Glutamatergic neuron (in vitro differentiated cells): ENCODE measurements around the gene MPP3. TPM values are rescaled to one million over a fixed set of nuclear protein-coding genes. Genes with fewer than 3 reads are reported as not detected.
A peak's percentile ranks its signal among the peaks of the same experiment; 100 is the strongest.

Experiments
- DNase-seq: peaks from one replicate; pipeline ENCODE4 v3.0.0; 2022
- H3K27ac Mint-ChIP-seq: one replicate; pipeline ENCODE4 v1.8.0; 2020; ENCODE audit warnings: mild to moderate bottlenecking, mixed read lengths, inconsistent platforms; ENCODE audit not compliant: unreplicated experiment
- H3K27me3 Mint-ChIP-seq: one replicate; pipeline ENCODE4 v1.8.0; 2020; ENCODE audit warnings: mild to moderate bottlenecking, moderate library complexity, mixed read lengths, inconsistent platforms; ENCODE audit not compliant: unreplicated experiment
- H3K36me3 Mint-ChIP-seq: one replicate; pipeline ENCODE4 v1.8.0; 2020; ENCODE audit warnings: mild to moderate bottlenecking, mixed read lengths, inconsistent platforms; ENCODE audit not compliant: unreplicated experiment
- H3K4me1 Mint-ChIP-seq: one replicate; pipeline ENCODE4 v1.8.0; 2020; ENCODE audit warnings: mild to moderate bottlenecking, low read depth, mixed read lengths, inconsistent platforms; ENCODE audit not compliant: unreplicated experiment
- H3K4me3 Mint-ChIP-seq: one replicate; pipeline ENCODE4 v1.8.0; 2020; ENCODE audit warnings: mild to moderate bottlenecking, mixed read lengths, inconsistent platforms; ENCODE audit not compliant: unreplicated experiment
- H3K9me3 Mint-ChIP-seq: one replicate; pipeline ENCODE4 v1.8.0; 2020; ENCODE audit warnings: mild to moderate bottlenecking, moderate library complexity, mixed read lengths, inconsistent platforms; ENCODE audit not compliant: unreplicated experiment
- total RNA-seq: library from RNA; stranded (reverse); fragmentation: NEBNext Ultra II Directional; extraction: Animal tissue kit (Norgen Biotek cat#: 25700); gene quantifications from one replicate; pipeline ENCODE4 v1.2.1, GENCODE V29; 2021; ENCODE audit not compliant: unreplicated experiment
- TF ChIP-seq, protein P1 (sequence below): fragments of 200-600 bp; sonication (generic); IDR thresholded peaks from one replicate; pipeline ENCODE4 v1.5.0; 2021; ENCODE audit not compliant: partially characterized antibody, unreplicated experiment

MPP3 gene
- total RNA-seq, 1 donor from 2014 or later, result 22.9 TPM

GRCh38 chr17:43879723-43880419, 46.9 kb upstream of the MPP3 start:
- Mint-ChIP-seq H3K36me3 (peaks cover 1% of the 10 kb centered on the region), H3K27ac (no peak overlapping the region), H3K4me1 (no peaks in the 10 kb centered on the region), H3K4me3 (no peak overlapping the region), H3K27me3 (peaks cover 3% of the 10 kb centered on the region), H3K9me3 (peaks cover 1% of the 10 kb centered on the region)
- TF ChIP-seq, protein P1, sequence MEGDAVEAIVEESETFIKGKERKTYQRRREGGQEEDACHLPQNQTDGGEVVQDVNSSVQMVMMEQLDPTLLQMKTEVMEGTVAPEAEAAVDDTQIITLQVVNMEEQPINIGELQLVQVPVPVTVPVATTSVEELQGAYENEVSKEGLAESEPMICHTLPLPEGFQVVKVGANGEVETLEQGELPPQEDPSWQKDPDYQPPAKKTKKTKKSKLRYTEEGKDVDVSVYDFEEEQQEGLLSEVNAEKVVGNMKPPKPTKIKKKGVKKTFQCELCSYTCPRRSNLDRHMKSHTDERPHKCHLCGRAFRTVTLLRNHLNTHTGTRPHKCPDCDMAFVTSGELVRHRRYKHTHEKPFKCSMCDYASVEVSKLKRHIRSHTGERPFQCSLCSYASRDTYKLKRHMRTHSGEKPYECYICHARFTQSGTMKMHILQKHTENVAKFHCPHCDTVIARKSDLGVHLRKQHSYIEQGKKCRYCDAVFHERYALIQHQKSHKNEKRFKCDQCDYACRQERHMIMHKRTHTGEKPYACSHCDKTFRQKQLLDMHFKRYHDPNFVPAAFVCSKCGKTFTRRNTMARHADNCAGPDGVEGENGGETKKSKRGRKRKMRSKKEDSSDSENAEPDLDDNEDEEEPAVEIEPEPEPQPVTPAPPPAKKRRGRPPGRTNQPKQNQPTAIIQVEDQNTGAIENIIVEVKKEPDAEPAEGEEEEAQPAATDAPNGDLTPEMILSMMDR, result no peak
- no peak for DNase-seq

DNA sequence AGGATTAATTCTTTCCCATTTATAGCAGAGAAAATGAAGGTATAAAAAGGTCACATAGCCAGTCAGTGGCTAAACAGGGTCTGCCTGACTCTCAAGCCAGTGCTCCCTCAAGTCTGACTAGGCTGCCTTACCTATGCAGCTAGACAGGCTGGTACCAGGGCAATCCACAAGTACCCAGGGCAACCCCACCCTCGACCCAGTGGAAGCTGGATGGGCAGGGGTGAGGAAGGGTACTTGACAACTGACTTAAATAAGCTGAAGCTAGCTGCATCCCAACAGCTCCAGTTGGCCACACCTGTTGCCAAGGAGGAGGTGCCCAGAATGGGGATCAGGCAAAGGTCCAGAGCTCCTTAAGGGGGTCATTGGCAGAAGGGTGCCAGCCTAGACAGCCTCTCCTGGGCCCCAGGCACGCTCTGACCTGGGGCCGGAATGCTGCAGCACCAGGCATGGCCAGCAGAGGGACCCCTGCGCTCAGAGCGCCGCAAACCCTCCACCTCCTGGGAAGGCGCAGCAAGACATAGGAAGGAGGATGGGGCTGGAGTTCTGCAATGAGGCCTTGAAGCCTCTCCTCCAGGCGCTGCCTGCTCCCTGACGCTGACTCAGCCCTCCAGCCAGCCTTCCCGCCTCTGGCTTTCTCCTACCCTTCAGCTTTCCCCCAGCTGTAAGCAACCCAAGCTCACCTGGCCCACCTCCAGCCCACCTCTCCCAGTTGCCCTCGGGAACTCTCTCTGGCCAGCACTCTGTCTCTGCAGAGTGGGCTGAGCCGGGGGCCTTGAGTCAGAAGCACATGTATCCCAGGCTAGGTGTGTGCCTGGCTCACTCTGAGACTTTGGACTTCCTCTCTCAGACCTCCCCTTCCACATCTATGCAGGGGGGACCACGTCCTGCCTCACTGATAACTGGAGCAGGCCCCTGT, 45.6 kb upstream of the MPP3 start:
- DNase-seq, result peak; percentile 89
- Mint-ChIP-seq H3K4me1 (no peaks in the 10 kb centered on the region), H3K27ac (no peak overlapping the region), H3K4me3 (peak overlapping the region; percentile 16), H3K9me3 (peaks cover 1% of the 10 kb centered on the region), H3K27me3 (peaks cover 6% of the 10 kb centered on the region), H3K36me3 (peaks cover 4% of the 10 kb centered on the region)
- TF ChIP-seq, protein P1, result peak; percentile 96

GRCh38 chr17:43877451-43878155, 44.7 kb upstream of the MPP3 start:
- no peak overlapping the region for H3K4me3 Mint-ChIP-seq
- peaks cover 5% of the 10 kb centered on the region for H3K27me3 Mint-ChIP-seq
- H3K36me3 Mint-ChIP-seq, result peaks cover 4% of the 10 kb centered on the region
- TF ChIP-seq, protein P1, result no peak
- H3K4me1 Mint-ChIP-seq, result no peaks in the 10 kb centered on the region
- H3K9me3 Mint-ChIP-seq, result peaks cover under 1% of the 10 kb centered on the region
- H3K27ac Mint-ChIP-seq, result no peak overlapping the region
- DNase-seq, result no peak

DNA sequence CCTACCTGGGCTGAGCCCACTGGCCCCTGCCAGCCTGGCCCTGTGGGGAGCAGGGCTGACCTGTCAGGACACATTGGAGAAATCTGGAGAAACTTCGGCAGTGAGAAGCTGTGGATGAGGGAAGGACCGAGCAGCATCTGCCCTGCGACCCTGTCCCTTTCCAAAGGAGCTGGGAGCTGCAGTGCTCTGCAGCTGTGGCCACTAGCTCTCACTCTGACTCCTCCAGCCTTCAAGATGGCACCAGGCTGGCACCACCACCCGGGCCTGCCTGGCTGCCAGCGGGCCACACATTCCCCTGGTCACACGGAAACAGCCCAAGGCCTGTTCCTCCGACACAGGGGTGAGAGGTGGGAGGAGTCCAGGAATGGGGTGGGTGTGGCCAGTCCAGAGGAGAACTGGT, 44.1 kb upstream of the MPP3 start:
- Mint-ChIP-seq H3K27me3 (peaks cover 5% of the 10 kb centered on the region), H3K9me3 (no peaks in the 10 kb centered on the region), H3K27ac (no peak overlapping the region), H3K36me3 (peaks cover 4% of the 10 kb centered on the region), H3K4me1 (no peaks in the 10 kb centered on the region), H3K4me3 (no peak overlapping the region)
- no peak for DNase-seq
- TF ChIP-seq, protein P1, result no peak
